PC-9 (cell line): Measurements from ENCODE around the gene MCM7. TPM values are rescaled to one million over a fixed set of nuclear protein-coding genes. Genes with fewer than 3 reads are reported as not detected.

Source experiments
- BruUV-seq: library from RNA; stranded (reverse); fragments of 400-500 nt; replicated peaks from 2 replicates; lab custom pipeline; 2021; lab: Mats Ljungman, UMichigan
- CTCF ChIA-PET: fragments of 300-600 bp; sonication (Branson Sonifier 250); formaldehyde crosslinking; loops from one replicate; lab custom pipeline; 2022; ENCODE audit warnings: antibody characterized with exemption; lab: Charles Lee
- POLR2A ChIA-PET: fragments of 300-600 bp; sonication (Branson Sonifier 250); formaldehyde crosslinking; loops from one replicate; lab custom pipeline; 2022; ENCODE audit warnings: antibody characterized with exemption; ENCODE audit not compliant: unreplicated experiment; lab: Charles Lee
- DNase-seq, 2 experiments: peaks; one replicate each; pipeline versions ENCODE4 v3.0.0 to v3.0.0-alpha.2; 2015 to 2022; ENCODE audit warnings: mixed read lengths in 1 of 2
- H2AFZ ChIP-seq: fragments of 200-600 bp; sonication (generic); 2 replicates; pipeline ENCODE4 v1.8.1; 2017; ENCODE audit warnings: antibody characterized with exemption
- H3F3A ChIP-seq: fragments of 200-600 bp; sonication (generic); 2 replicates; pipeline ENCODE4 v1.8.1; 2017; ENCODE audit warnings: antibody characterized with exemption, mild to moderate bottlenecking, low read depth; ENCODE audit not compliant: insufficient read depth
- H3K27ac ChIP-seq: fragments of 200-600 bp; sonication (generic); 2 replicates; pipeline ENCODE4 v1.6.1; 2016; ENCODE audit warnings: mixed run types
- H3K27me3 ChIP-seq: fragments of 200-600 bp; sonication (generic); 2 replicates; pipeline ENCODE4 v1.6.1; 2016; ENCODE audit warnings: low read depth, mixed run types; ENCODE audit not compliant: insufficient read depth
- H3K36me3 ChIP-seq: fragments of 200-600 bp; sonication (generic); 2 replicates; pipeline ENCODE4 v1.6.1; 2016; ENCODE audit warnings: low read depth, mixed run types
- H3K4me1 ChIP-seq: fragments of 200-600 bp; sonication (generic); replicated peaks from 2 replicates; pipeline ENCODE4 v1.6.1; 2016; ENCODE audit warnings: mixed run types; ENCODE audit not compliant: insufficient read depth
- H3K4me2 ChIP-seq: fragments of 200-600 bp; sonication (generic); 2 replicates; pipeline ENCODE4 v1.6.1; 2017; ENCODE audit warnings: mixed run types
- H3K4me3 ChIP-seq: fragments of 200-600 bp; sonication (generic); 2 replicates; pipeline ENCODE4 v1.6.1; 2016; ENCODE audit warnings: mixed run types
- H3K79me2 ChIP-seq: fragments of 200-600 bp; sonication (generic); 2 replicates; pipeline ENCODE4 v1.6.1; 2017; ENCODE audit warnings: low read depth, mixed run types
- H3K9me2 ChIP-seq: fragments of 200-600 bp; sonication (generic); 2 replicates; pipeline ENCODE4 v1.8.1; 2017; ENCODE audit warnings: mild to moderate bottlenecking; ENCODE audit not compliant: insufficient read depth
- H3K9me3 ChIP-seq: fragments of 200-600 bp; sonication (generic); 2 replicates; pipeline ENCODE4 v1.8.1; 2016; ENCODE audit warnings: low read depth; ENCODE audit not compliant: insufficient read depth
- H4K20me1 ChIP-seq: fragments of 200-600 bp; sonication (generic); 2 replicates; pipeline ENCODE4 v1.8.1; 2017; ENCODE audit not compliant: insufficient read depth
- CTCF ChIP-seq: fragments of 200-600 bp; sonication (generic); conservative IDR thresholded peaks from 2 replicates; pipeline ENCODE4 v1.6.1; 2017; ENCODE audit warnings: mixed run types, antibody characterized with exemption, mild to moderate bottlenecking, moderate library complexity
- EZH2 ChIP-seq: fragments of 200-600 bp; sonication (generic); IDR thresholded peaks from 2 replicates; pipeline ENCODE4 v1.8.0; 2017; ENCODE audit warnings: antibody characterized with exemption, low read depth
- intact Hi-C: fragments of 100-400 bp; cut with micrococcal nuclease; formaldehyde crosslinking; loops from one replicate; pipeline ENCODE4 v1.10.0; 2022; ENCODE audit not compliant: unreplicated experiment
- total RNA-seq: library from RNA; stranded (reverse); gene quantifications from 2 replicates; pipeline ENCODE4 v1.2.3, GENCODE V29; 2021

The MCM7 gene
- total RNA-seq, 1 experiment from 2014 or later, result 238 TPM

- H3K4me2 ChIP-seq, result no peak overlapping the region
- TF ChIP-seq EZH2, result no peak
- no peak for TF ChIP-seq CTCF
- H3K36me3 ChIP-seq, result no peaks in the 10 kb centered on the region
- no peaks in the 10 kb centered on the region for H3K9me3 ChIP-seq
- H3K4me1 ChIP-seq, result peaks cover 53% of the 10 kb centered on the region
- no TSS peak for BruUV-seq
- no peak overlapping the region for H2AFZ ChIP-seq
- H3K9me2 ChIP-seq, result no peaks in the 10 kb centered on the region
- H4K20me1 ChIP-seq, result no peaks in the 10 kb centered on the region
- no peak for DNase-seq
- no peaks in the 10 kb centered on the region for H3K79me2 ChIP-seq
- ChIA-PET POLR2A (no interaction called here), CTCF (no interaction called here)
- intact Hi-C loops, result no loop called here
- H3K27ac ChIP-seq, result no peak overlapping the region
- no peaks in the 10 kb centered on the region for H3K27me3 ChIP-seq
- H3F3A ChIP-seq, result peaks cover 74% of the 10 kb centered on the region
- H3K4me3 ChIP-seq, result no peak overlapping the region
These were observed 41.3 kb upstream of the MCM7 start for GRCh38 chr7:100142461-100142860.

- Histone ChIP-seq H3K27ac (peak overlapping the region; percentile 83), H3K4me2 (peak overlapping the region; percentile 53), H3F3A (peaks cover 72% of the 10 kb centered on the region), H4K20me1 (no peaks in the 10 kb centered on the region), H2AFZ (no peak overlapping the region), H3K36me3 (no peaks in the 10 kb centered on the region), H3K9me3 (no peaks in the 10 kb centered on the region), H3K27me3 (no peaks in the 10 kb centered on the region), H3K9me2 (no peaks in the 10 kb centered on the region), H3K4me1 (peaks cover 49% of the 10 kb centered on the region), H3K79me2 (no peaks in the 10 kb centered on the region), H3K4me3 (no peak overlapping the region)
- TF ChIP-seq CTCF (no peak), EZH2 (no peak)
- POLR2A ChIA-PET, result interaction anchor here (0.6 kb wide), 1 partner anchor 248 kb away, joined by 13 read pairs; no protein-coding TSS in a partner anchor
- BruUV-seq, result no TSS peak
- peak in 1 of 2 experiments; percentile 78 for DNase-seq
- CTCF ChIA-PET, result no interaction called here
- intact Hi-C loops, result no loop called here
These were observed 40.4 kb upstream of the MCM7 start for GRCh38 chr7:100141555-100141949.

- Histone ChIP-seq H4K20me1 (no peaks in the 10 kb centered on the region), H2AFZ (no peak overlapping the region), H3K27ac (peak overlapping the region; percentile 61), H3K9me2 (no peaks in the 10 kb centered on the region), H3K27me3 (no peaks in the 10 kb centered on the region), H3K4me3 (no peak overlapping the region), H3K9me3 (no peaks in the 10 kb centered on the region), H3K4me1 (peaks cover 43% of the 10 kb centered on the region), H3K36me3 (no peaks in the 10 kb centered on the region), H3K79me2 (no peaks in the 10 kb centered on the region), H3K4me2 (peak overlapping the region; percentile 56), H3F3A (peaks cover 59% of the 10 kb centered on the region)
- intact Hi-C loops, result loop anchor here (10.0 kb wide), 1 partner anchor 717 kb away; the partner anchor contains the start of gene SLC12A9
- CTCF ChIA-PET, result interaction anchor here (0.6 to 0.9 kb wide), 4 partner anchors 79 to 590 kb away, joined by 3 to 4 read pairs (median 4); no protein-coding TSS in a partner anchor
- DNase-seq, result peak; percentile 55 to 98
- TF ChIP-seq EZH2, result no peak
- no peak for TF ChIP-seq CTCF
- no TSS peak for BruUV-seq
- POLR2A ChIA-PET, result interaction anchor here (0.5 to 1.1 kb wide), 8 partner anchors 11 to 495 kb away, joined by 3 to 21 read pairs (median 4); partner anchors contain the start of genes LAMTOR4 and PPP1R35
These were observed 36.9 kb upstream of the MCM7 start for GRCh38 chr7:100137851-100138760.
